HuH-7 (cell line): Measurements from ENCODE around the gene LURAP1L.

Experiments
- DNase-seq: peaks from one replicate; pipeline ENCODE4 v3.0.0; 2011; ENCODE audit warnings: low spot score

The LURAP1L gene

DNA sequence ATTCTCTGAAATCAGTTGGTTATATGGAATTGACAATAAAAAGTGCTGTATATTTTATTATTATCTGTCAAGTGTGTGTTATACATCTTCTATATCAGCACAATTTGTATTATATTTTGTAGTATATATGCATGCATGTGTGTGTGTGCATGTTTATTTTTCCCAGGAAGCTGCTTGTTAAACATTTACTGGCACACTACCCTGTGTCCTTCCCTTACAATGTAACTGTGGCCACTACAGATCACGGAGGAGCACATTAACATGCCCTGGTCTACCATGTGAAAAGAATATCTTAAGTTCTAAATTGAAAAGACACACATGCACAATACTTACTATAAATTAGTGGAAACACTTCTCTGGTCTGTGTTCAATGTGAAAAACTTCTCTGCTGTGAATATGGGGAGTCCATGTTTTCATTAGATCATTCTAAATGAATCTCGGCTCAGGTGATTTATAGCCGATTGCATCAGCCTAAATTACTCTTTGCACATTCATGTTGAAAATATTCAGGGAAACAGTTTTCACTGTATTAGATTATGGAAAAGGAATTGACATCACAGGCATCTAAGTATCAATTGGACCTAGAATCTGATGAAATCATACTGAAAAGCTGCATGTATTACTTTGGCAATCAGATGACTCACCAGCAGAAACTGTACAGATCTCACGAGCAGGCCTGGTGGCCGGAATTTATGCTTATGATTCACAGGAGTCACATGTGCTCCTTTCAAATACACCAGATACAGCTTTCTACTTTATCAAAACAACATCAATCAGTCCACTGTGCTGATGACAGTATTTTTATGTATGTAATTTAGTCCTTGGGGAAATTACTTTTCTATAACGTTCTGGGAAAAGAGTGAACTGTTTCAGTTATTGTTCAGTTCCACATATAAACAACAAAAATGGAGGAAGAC, 39.4 kb downstream of the LURAP1L start:
- DNase-seq, result no peak

DNA sequence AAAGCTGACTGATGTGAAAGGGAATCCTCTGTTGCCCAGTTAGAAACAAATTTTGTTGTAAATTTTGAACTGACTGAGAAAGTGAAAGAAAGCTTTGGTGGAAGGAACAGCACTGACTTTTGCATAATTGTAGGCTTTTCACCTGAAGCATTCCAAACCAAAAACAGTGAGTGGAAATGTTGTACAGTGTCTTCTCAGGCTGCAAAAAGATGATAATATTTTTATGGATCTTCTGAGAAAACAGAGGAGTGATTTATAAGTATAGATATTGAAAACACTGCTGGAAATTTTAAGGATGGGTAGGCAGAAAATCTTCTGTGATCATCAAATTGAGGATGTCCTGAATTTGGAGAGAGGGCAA, 40.0 kb downstream of the LURAP1L start:
- DNase-seq, result no peak

DNA sequence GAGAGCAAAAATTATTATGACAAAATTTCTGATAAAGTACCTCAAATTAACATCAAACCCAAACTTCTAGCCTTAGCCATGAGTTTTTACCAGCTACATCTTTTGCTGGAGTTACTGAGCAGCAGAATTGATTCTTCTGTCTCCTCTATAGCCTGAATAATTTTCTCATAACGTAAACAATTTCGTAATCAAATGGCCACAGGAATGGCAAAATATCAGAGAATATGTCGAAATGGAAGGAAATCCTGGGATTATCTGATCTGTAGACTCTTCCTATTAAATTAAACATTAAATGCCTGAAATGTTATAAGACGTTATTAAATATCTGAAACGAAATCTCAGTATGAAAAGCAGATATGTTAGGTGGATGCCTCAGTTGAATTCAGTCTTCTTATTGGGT, 41.1 kb downstream of the LURAP1L start:
- DNase-seq, result no peak

DNA sequence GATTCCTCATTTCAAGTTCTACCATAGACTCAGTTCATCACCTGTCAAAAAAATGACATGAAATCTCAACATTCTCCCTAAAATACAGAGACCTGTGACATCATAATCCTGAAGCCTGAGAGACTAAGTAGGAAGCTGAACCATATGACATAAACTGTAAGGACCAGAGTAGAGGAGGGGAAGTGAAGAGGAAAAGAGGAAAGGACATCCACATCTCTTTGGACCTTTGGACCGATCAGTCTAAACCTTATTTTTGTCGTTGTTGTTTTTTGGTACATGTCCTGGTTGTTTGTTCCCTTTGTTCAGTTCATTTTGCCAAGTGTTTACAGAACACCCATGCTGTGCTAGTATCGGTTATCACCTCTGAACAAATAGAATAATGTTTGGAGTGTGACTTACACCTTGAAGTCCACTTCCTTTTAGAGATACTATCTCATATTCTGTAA, 41.9 kb downstream of the LURAP1L start:
- DNase-seq, result no peak

DNA sequence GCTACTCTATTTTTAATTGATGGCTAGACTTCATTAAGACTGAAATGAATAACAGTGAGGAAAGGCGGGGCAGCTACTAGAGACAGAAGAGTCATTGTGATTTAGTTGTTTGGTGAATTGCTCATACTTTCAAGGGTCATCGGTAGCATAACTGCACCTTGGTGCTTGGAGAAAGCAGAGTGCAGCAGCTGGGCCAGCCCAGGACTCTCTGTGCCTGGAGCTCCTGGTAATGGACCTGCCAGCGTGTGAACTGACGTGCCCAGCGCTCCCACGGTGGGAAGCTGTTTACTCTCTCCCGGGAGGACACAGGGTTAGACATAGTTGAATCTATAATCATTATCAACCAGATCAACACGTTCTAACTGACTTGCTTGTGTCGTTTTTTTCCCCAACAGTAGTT, 42.9 kb downstream of the LURAP1L start:
- DNase-seq, result no peak

DNA sequence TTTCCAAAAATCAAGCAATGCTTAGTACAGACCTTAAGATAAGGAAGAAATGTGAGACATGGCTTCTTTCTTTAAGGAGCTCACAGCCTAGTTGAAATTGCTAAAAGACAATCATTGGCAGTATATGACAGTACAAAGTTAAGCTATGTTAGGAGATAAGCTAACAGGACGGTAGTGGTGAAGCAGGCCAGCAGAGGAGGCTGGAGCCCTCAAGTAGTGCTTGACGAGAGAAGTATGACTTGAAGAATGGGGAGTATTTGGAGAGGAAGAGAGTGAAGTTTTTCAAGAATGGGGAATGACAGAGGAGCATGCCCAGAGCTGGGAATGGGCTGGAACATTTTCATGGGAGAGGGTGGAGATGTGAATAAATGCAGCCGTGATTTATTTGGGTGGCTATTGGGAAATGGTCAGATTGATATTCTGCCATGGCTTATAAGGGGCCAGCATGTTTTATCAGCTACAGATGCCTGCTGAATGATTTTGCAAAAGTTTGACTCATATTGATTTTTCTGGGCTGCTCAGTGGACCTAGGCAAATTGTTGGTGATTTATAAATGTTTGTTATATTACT, 43.7 kb downstream of the LURAP1L start:
- no peak for DNase-seq

DNA sequence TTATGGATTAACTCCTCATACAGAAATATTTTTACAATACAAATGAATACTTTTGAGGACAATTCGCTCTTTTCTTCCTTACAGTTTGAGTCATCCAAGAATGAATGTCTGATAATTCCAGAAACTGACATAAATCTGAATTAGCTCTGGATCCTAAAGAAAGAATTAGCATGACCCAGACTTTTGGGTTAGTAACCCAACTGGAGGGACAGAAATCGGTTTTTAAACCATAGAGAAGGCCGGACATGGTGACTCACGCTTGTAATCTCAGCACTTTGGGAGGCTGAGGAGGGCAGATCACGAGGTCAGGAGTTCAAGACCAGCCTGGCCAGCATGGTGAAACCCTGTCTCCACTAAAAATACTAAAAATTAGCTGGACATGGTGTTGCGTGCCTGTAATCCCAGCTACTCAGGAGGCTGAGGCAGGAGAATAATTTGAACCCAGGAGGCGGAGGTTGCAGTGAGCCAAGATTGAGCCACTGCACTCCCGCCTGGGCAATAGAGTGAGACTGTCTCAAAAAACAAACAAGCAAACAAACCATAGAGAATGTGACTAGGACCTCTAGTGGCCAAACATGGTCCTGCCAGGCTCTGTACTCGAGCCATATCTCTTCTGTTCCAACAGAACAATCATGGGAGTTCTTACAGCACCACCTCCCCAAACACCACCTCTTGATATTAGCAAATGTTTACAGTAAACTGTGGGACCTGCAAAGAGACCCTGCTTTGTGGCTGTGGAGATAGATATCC, 44.8 kb downstream of the LURAP1L start:
- no peak for DNase-seq

DNA sequence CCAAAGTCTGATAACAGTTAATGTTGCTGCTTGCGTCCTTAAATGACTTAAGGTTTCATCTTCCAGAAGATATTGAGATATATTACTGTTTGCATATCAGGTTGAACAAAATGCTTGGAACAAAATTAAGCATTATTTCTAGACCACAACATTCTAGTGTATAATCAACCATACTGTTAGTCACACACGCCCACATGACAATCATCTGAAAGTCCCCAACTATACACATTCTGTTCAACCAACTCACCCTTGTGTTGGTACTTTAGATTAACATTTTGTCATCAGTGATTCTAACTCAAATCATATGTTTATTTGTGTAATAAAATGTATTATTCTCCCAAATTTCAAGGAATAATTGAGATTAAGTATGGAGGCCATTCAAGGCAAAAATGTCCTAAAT, 47.3 kb downstream of the LURAP1L start:
- no peak for DNase-seq

DNA sequence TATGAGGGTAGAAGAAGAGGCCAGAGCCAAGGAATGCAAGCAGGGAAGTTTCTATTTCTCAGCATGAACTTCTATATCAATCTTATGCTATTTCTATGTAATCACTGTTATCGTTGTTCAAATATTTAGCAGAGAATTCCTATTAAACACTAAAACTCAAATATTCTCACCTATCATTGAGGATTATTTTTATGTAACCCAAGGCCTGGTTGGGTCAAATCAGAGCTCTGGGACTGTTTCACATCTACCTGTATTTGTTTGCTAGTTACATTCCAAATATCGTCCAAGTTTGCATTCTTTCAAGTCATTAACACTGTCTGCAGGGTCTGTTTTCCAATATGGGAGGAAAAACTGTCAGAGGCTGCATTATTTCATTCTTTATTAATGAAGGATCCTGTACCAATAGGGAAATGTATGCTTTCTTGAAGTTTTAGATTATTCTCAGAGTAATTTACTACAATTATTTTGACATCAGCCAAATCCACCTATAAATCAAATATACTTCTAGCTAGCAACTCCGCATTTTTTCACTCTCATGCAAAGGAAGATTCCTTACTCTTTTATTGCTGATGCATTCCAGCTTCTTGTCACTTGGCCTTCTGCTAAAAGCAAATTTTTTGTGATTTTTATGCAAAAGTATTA, 52.2 kb downstream of the LURAP1L start:
- DNase-seq, result no peak

DNA sequence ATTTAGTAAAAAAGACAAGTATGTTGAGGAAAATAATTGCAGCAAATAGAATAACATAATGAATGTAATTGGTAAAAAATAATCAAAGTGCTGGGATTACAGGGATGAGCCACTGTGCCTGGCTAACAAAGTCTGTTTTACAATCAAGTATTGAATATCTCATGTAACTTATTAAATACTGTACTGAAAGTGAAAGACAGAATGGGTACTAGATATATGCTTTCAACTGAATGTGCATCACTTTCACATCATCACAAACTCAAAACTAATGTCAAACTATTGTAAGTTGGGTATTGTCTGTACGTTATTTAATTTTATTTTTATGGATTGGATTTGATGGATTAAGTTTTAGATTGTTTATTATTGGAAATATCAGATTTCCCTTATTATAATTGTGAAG, 58.9 kb downstream of the LURAP1L start:
- no peak for DNase-seq

DNA sequence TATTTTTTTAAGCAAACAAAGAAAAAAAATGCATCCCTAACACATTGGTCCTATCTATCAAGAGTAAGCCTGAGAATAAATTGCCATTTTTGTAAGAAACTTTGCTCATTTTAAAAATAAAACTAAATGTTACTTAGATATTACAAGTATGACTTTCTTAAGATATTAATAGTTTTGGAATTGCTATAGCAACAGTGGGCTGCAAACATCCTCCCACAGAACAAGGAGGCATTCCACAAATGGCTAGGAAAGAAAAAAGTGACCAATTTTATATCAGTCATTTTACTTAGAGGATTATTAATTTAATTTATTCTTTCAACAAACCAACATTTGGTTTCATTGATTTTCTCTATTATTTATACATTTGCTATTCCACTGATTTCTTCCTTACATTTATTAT, 63.7 kb downstream of the LURAP1L start:
- DNase-seq, result no peak

DNA sequence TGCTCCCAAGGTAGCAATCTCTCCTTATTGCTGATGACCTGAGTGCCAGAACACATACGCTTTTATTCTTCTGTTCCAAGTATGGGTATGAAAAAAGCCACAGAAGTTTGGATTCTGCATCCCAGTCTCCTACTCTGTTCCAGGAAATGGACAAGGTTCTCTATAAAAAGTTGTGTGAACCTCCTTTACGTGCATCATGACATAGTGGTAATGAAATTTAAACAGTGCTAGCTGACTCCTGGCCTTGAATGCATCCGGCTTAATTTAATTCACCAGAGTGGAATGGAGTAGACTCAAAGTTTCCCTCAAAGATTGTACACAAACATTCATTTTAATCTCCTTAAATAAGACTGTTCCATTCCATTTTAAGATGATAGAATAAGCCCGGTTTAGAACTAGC, 68.9 kb downstream of the LURAP1L start:
- no peak for DNase-seq

DNA sequence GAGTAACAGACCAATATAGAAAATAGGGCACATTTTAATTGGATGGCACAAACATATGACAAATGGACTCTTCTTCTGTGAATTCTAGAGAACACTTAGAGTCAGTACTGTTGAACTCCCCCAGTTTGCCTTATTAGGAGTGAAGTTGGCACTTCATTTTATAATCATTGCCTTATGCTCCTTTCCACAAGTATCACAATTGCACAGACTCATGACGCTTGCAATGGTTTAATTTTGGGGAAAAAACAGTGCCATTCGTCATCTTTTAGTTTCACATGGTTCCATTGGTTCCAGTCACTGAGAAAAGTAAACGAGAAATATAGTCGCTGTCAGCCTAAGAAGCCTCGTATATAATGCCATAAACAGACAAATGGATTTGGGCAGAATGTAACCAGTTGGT, 71.2 kb downstream of the LURAP1L start:
- DNase-seq, result no peak

DNA sequence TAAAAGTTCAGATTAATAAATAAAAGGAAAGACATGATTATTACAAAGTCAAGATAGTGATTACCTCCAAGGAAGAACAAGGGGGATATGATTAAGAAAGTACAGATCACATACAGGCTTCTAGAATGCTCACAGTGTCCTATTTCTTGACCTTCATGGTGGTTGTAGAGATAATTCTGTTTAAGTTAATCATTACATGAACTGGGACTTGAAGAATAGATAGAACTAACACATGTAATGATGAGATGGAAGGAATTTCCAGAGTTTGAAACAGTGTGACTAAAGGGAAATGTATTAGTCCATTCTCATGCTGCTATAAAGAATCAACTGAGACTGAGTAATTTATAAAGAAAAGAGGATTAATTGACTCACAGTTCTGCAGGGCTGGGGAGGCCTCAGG, 72.7 kb downstream of the LURAP1L start:
- DNase-seq, result no peak

DNA sequence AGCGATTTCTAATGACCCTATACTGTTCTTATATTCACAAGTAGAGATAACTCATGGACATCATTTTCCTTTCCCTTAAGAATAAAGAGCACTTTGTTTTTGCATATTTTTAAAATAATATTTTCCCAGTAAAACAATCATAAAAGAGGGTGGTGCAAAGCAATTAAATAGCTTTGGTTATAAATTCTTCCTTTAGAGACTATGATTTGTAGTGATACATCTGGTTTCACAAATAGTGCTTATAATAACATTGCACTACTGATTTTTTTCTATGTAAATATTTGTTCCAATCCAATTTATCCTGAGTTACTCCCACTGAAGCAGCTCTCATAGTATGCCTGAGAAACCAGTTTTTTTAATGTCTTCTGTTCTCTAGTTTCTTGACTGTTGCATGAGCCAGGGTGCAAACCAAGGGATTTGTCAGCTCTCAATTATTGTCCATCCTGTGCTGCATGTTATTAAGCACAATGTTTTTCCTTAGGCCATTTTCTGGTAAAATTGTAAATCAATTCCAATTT, 74.7 kb downstream of the LURAP1L start:
- DNase-seq, result no peak

DNA sequence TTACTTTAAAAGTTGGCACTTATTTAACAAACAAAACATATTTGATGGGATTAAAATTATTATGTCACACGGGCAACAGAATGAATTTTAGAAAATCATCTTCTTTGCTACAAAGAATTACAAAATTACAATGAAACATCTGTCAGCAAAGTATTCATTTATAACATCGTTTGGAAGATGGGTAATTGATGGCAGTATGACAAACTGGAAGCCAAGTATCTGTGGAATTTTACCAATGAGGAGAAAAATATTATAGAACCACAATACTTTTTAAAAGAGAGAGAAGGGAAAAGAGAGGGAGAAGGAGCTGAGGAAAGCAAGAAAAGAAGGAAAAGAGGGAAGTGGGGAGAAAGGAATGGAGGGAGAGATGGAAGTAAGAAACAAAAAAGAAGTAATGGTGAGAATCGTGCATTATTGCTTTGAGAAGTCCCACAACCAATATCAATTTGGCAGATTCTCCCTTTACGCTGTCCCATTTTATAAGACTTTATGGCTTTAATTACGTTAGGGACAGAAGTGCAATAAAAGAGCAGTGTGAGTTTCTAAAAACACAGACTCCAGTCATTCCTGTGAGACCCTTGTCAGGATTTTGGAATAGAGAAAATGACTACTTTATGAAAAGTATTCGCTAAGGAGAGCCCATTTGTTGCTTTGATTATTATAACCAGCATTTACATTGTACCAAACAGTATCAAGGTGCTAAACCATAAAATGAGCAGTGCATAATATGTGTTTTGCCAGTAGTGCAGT, 76.7 kb downstream of the LURAP1L start:
- DNase-seq, result no peak

DNA sequence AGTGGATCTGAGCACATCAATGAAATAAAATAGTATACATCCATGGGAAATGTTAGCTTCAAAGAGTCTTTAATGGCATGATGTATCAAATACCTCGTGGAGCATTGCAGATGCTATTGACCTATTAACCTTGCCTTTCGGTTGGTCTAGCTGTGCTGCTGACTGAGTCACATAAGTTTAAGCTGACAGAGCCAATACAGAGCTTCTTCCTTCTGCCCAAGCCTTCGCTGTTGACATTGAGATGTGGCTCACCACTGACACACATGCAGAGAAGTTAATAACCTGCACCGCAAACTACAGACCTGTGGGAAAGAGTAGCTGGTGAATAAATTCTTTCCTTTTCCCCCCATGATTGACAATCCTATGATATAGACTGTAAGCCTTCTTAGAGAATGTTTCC, 78.2 kb downstream of the LURAP1L start:
- no peak for DNase-seq

DNA sequence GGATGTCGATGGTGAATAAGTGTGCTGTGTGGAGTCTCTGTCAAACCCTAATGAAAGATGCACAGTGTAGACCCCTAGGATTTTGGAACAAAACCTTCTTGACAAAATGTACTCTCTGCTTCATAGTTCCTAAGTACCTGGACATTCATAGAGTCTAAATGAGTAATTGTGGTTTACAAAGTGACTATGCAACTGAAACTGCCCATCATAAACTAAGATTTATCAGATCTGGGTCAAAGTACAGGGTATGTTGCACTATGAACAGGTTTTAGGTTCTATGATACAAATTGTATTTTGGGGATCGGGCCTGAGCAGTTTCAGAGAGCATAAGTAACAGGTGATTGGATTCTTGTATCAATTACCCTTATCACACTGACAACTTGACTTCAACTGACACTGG, 79.4 kb downstream of the LURAP1L start:
- DNase-seq, result no peak

DNA sequence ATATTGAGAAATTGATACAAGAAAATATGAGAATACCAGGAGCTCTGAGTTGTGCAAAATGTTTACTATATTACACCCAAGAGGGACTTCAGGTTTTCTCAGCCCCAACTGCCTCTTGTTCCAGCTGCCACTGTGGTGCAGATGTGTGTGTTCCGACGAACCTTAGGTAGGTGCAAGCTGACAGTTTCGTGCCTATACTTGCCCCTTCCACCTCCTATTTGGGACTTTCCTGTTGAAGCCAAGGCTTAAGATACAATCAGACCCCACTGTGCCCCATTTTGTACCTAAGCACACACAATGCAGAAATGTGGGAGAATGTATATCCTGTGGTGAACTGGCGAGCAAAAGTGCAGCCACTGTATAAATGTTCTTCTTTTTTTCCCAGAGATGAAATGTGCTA, 80.2 kb downstream of the LURAP1L start:
- DNase-seq, result no peak

DNA sequence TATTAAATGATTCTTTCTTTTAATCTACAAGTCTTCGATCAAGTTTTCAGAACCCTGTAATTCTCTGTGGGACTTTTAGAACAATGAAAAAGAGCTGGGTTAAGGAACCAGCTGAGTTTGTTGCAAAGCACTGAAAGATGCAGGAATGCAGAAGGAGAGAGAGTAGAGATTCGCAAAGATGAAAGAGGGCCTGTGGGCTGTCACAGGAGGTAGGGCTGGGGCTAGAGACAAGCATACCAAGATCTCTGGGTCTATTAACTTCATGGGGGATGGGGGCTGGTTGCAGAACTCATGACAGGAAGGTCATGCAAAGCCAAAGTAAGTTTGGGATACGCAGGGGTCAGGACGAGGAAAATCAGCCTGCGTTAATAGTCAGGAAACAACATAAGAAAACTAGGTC, 81.8 kb downstream of the LURAP1L start:
- DNase-seq, result no peak

DNA sequence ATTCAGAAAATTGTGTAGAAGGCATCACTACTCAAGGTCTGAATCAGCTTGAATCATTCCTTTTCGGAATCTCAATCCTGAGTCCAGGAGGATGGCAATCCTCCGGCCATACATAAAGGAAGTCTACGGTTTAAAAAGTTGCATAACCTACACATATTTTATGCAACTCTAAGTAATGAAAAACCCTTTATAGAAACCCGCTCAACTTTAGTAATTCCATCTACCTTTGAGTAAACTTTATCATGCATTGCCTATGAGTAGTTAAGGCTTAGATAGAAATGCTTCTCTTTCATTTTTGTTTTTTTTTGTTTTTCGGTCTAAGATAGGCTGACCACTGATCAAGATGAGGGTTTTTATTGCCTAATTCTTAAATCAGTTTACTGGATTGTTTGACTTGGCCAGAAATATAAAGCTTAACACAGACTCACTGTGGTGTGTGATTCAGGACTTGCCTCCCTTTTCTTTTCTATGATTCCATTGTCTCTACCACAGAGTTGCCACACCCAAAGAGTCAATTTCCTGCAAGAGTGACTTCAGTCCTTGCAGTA, 85.0 kb downstream of the LURAP1L start:
- DNase-seq, result no peak
